Hepatic stellate cell (primary cell): ENCODE results near the gene AKNA.
A peak's percentile ranks its signal among the peaks of the same experiment; 100 is the strongest.

Experiments
- DNase-seq: peaks from one replicate; pipeline ENCODE4 v3.0.0; 2011; ENCODE audit warnings: low spot score

AKNA gene

GRCh38 chr9:114319147-114319546 is 68.6 kb downstream of the AKNA start:
- no peak for DNase-seq

- no peak for DNase-seq
Observed at GRCh38 chr9:114318416-114318815, 69.4 kb downstream of the AKNA start.

- DNase-seq: peak; percentile 32
Observed at GRCh38 chr9:114317665-114318357, 70.0 kb downstream of the AKNA start.

- DNase-seq: no peak
Observed at GRCh38 chr9:114316605-114317230, 71.1 kb downstream of the AKNA start.

GRCh38 chr9:114315723-114316363 is 71.9 kb downstream of the AKNA start:
- DNase-seq: no peak

- no peak for DNase-seq
Observed at GRCh38 chr9:114314881-114315722, 72.7 kb downstream of the AKNA start.

GRCh38 chr9:114314256-114314867 is 73.4 kb downstream of the AKNA start:
- no peak for DNase-seq

GRCh38 chr9:114313186-114313585 is 74.6 kb downstream of the AKNA start:
- no peak for DNase-seq

GRCh38 chr9:114312513-114312875 is 75.3 kb downstream of the AKNA start:
- no peak for DNase-seq

GRCh38 chr9:114311571-114312512 is 75.9 kb downstream of the AKNA start:
- no peak for DNase-seq

- no peak for DNase-seq
Observed at GRCh38 chr9:114310471-114311450, 77.0 kb downstream of the AKNA start.

- no peak for DNase-seq
Observed at GRCh38 chr9:114309096-114309495, 78.7 kb downstream of the AKNA start.

GRCh38 chr9:114308361-114308950 is 79.3 kb downstream of the AKNA start:
- no peak for DNase-seq

- no peak for DNase-seq
Observed at GRCh38 chr9:114307899-114308267, 79.9 kb downstream of the AKNA start.

- no peak for DNase-seq
Observed at GRCh38 chr9:114304416-114305188, 83.2 kb downstream of the AKNA start.

- no peak for DNase-seq
Observed at GRCh38 chr9:114303977-114304376, 83.8 kb downstream of the AKNA start.

- DNase-seq: no peak
Observed at GRCh38 chr9:114303571-114303970, 84.2 kb downstream of the AKNA start.

GRCh38 chr9:114302727-114303126 is 85.1 kb downstream of the AKNA start:
- DNase-seq: no peak
